ENCODE measurements around the gene GABRR3.

GRCh38 chr3:97972976-97973375 lies 62.1 kb downstream of the GABRR3 start:
- TF ChIP-seq CTCF (IDR thresholded peaks at IDR 0.05) (no peak), POLR2AphosphoS5 (IDR thresholded peaks at IDR 0.05) (no peak)

Measured in breast epithelium (tissue), 3 donors.